Cardiac muscle cell (in vitro differentiated cells and primary cell): Measurements from ENCODE around the gene C2. TPM values are rescaled to one million over a fixed set of nuclear protein-coding genes. Genes with fewer than 3 reads are reported as not detected.
"Not testable (repeated sequence)": the region's sequence is repeated elsewhere in the genome, so short reads cannot be mapped to it uniquely, and the experiment has no call there.

Experiments
- DNase-seq, 2 donors: peaks; one replicate each; pipeline versions ENCODE4 v3.0.0 to v3.0.0-alpha.2; 2010 to 2017; ENCODE audit warnings: low read depth in 1 of 2, low spot score in 1 of 2
- H3K27ac ChIP-seq: fragments of 200-600 bp; sonication (generic); 2 replicates; pipeline ENCODE4 v1.5.1; 2016
- H3K27me3 ChIP-seq: fragments of 200-600 bp; sonication (generic); 2 replicates; pipeline ENCODE4 v1.6.0; 2016; ENCODE audit warnings: control low read depth
- H3K36me3 ChIP-seq: fragments of 200-600 bp; sonication (generic); 2 replicates; pipeline ENCODE4 v1.5.1; 2016; ENCODE audit warnings: control low read depth
- H3K4me1 ChIP-seq: fragments of 200-600 bp; sonication (generic); 2 replicates; pipeline ENCODE4 v1.8.1; 2017; ENCODE audit warnings: low read depth, mild to moderate bottlenecking, mixed run types
- H3K4me3 ChIP-seq: fragments of 200-600 bp; sonication (generic); 2 replicates; pipeline ENCODE4 v1.5.1; 2016; ENCODE audit warnings: mild to moderate bottlenecking
- H3K9me3 ChIP-seq: fragments of 200-600 bp; sonication (generic); 2 replicates; pipeline ENCODE4 v1.5.1; 2017; ENCODE audit warnings: low read depth, mild to moderate bottlenecking, control low read depth
- polyA plus RNA-seq: library from polyadenylated mRNA; unstranded; fragments of >200 nt; fragmentation: Nextera tagmentation; extraction: Ambion mirVana; gene quantifications from 2 replicates; pipeline ENCODE4 v1.2.1, GENCODE V29; 2016
- total RNA-seq: library from RNA; depleted of rRNA; stranded (reverse); fragments of >200 nt; gene quantifications from 2 replicates; pipeline ENCODE4 v1.2.3, GENCODE V29; 2016
- TF ChIP-seq, protein P1 (sequence below): IDR thresholded peaks from 2 replicates; pipeline ENCODE4 v1.5.1; 2012; ENCODE audit warnings: low read depth, mild to moderate bottlenecking, low read length

Gene C2
- total and polyA plus RNA-seq, 2 experiments from 2014 or later = 0.48 to 1.9 TPM

DNA sequence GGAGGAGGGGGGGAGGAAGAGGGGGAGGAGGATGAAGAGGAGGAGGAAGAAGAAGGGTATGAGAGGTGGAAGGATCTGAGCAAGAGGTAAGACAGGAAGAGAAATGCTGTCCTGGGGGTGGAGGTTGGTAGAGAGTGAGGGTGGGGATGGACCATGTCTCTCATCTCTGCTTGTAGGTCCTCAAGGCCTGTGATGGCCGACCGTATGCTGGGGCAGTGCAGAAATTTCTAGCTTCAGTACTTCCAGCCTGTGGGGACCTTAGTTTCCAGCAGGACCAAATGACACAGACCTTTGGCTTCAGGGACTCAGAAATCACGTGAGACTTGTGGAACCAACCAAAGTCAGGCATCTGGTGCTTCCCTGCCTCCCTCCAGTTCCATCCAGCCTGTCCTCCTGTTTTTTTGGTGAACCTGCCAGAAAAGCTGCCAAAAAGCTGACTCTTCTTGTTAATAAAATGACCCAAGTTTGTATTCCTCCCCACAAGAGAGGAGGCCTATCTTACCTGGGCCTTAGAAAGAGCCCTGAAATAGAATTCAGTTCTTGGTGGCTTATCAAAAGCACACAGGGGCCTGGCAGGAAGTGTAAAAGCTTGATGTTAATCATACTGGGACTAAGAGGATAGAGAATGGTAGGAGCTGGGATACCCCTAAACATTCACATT, 51.9 kb downstream of the C2 start:
- H3K9me3 ChIP-seq = no peaks in the 10 kb centered on the region
- peaks cover 4% of the 10 kb centered on the region for H3K36me3 ChIP-seq
- no peak overlapping the region for H3K4me3 ChIP-seq
- TF ChIP-seq, protein P1, sequence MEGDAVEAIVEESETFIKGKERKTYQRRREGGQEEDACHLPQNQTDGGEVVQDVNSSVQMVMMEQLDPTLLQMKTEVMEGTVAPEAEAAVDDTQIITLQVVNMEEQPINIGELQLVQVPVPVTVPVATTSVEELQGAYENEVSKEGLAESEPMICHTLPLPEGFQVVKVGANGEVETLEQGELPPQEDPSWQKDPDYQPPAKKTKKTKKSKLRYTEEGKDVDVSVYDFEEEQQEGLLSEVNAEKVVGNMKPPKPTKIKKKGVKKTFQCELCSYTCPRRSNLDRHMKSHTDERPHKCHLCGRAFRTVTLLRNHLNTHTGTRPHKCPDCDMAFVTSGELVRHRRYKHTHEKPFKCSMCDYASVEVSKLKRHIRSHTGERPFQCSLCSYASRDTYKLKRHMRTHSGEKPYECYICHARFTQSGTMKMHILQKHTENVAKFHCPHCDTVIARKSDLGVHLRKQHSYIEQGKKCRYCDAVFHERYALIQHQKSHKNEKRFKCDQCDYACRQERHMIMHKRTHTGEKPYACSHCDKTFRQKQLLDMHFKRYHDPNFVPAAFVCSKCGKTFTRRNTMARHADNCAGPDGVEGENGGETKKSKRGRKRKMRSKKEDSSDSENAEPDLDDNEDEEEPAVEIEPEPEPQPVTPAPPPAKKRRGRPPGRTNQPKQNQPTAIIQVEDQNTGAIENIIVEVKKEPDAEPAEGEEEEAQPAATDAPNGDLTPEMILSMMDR = no peak
- no peak for DNase-seq
- no peaks in the 10 kb centered on the region for H3K27me3 ChIP-seq
- H3K4me1 ChIP-seq = no peaks in the 10 kb centered on the region
- H3K27ac ChIP-seq = no peak overlapping the region

DNA sequence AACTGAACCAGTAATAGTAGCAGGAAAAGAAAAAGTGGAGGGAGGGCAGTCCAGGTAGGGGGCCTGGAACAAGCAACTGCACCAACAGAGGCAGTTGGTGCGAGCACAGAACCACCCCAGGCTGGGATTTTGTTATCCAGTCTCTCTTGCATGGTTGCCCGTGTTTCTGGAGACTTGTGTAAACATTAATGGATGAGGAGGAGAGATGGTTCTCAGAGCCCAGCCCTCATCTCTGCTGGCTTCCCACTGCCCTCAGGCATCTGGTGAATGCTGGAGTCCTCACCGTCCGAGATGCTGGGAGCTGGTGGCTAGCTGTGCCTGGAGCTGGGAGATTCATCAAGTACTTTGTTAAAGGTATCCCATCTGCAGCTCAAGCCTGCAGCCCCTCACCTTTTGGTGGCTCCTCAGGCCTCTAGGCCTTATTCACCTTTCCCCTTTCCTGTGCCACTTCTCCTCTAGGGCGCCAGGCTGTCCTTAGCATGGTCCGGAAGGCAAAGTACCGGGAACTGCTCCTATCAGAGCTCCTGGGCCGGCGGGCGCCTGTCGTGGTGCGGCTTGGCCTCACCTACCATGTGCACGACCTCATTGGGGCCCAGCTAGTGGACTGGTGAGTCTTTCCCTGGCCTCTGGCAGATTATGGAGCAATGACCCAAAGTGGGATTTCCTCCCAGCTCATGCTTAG, 52.8 kb downstream of the C2 start:
- H3K4me1 ChIP-seq, H3K36me3 ChIP-seq, DNase-seq, H3K27ac ChIP-seq, H3K4me3 ChIP-seq, H3K27me3 ChIP-seq, H3K9me3 ChIP-seq: not testable (repeated sequence)

DNA sequence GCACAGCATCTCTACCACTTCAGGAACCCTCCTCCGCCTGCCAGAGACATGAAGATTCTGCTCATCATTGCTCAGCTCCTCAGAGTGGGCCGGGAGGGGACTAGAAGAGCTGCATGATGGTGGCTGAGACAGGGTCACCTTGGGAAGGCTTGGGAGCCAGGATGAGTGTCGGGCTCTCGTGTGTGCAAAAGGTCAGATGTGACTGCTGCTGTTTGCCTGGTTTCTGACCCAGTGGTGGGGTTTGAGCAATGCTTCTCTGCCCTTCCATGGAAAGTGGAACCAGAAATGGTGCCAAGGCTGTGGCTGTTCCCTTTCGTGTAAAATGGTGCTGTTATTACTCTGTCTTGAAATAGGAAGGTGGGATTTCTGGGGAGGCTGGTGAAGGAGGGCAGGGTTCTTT, 53.5 kb downstream of the C2 start:
- H3K36me3 ChIP-seq, H3K27me3 ChIP-seq, H3K4me1 ChIP-seq, DNase-seq, H3K4me3 ChIP-seq, H3K9me3 ChIP-seq, H3K27ac ChIP-seq: not testable (repeated sequence)

DNA sequence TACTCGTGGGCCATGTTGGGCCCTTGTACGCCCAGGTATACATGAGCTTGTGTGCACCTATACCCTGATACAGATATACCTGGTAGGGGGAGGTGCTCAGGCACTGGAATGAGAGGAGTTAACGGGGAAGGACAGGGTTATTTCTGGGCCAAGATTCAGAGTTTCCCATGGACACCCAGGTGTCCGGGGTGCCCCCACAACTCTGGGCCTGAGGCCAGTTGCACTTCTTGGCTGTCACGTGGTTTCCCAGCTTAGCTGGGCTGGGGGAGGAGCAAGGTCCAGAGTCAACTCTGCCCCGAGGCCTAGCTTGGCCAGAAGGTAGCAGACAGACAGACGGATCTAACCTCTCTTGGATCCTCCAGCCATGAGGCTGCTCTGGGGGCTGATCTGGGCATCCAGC, 54.2 kb downstream of the C2 start, which contains the start of gene C4A:
Gene C4A, plus strand, starts transcription at position 314 of the 400 bp plus-strand sequence. Its CDS starts 51 bp downstream, at position 365.
- DNase-seq, H3K27me3 ChIP-seq, H3K4me1 ChIP-seq, H3K36me3 ChIP-seq, H3K27ac ChIP-seq, H3K4me3 ChIP-seq, H3K9me3 ChIP-seq: not testable (repeated sequence)

DNA sequence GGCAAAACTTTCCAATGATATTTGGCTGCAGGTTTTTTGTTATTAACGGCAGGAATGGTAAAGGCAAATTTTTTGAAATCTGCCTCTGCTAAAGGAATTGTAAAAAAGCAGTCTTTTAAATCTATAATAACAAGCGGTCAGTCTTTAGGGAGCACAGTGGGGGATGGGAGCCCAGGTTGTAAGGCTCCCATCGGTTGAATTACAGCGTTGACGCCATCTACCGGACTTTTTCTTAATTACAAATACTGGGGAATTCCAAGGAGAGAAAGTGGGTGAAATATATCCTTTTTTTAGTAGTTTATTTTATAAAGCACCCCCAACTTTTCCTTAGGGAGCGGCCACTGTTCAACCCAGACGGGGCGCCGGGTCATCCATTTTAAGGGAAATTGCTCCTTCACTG, 61.8 kb downstream of the C2 start:
- not testable (repeated sequence) for H3K27me3 ChIP-seq, H3K9me3 ChIP-seq, H3K36me3 ChIP-seq, H3K4me3 ChIP-seq, DNase-seq, H3K27ac ChIP-seq, H3K4me1 ChIP-seq

DNA sequence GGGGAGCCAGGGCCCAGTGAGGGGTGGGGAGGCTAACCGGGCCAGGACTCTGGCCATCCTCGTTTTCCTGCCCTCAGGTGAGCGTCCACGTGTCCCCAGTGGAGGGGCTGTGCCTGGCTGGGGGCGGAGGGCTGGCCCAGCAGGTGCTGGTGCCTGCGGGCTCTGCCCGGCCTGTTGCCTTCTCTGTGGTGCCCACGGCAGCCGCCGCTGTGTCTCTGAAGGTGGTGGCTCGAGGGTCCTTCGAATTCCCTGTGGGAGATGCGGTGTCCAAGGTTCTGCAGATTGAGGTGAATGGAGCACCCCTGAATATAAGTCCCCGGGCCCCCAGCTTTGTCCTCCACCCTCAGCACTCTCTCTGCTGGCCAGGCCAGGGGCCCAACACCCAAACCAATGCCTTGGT, 66.9 kb downstream of the C2 start:
- not testable (repeated sequence) for H3K4me1 ChIP-seq, H3K27me3 ChIP-seq, H3K4me3 ChIP-seq, DNase-seq, H3K9me3 ChIP-seq, H3K36me3 ChIP-seq, H3K27ac ChIP-seq

Other genes with a start within 250 kb of the C2 start
Only the 30 nearest of the 34 such genes appear.
- 48.0 and 66.3 TPM in 2 replicates for gene ABHD16A, start 224.4 kb upstream of the C2 start, total RNA-seq
- 61.5 and 65.1 TPM in 2 replicates for gene ABHD16A, start 224.4 kb upstream of the C2 start, polyA plus RNA-seq
- not detected in 2 replicates for gene LY6G6F, start 220.9 kb upstream of the C2 start, total RNA-seq
- gene LY6G6F, start 220.9 kb upstream of the C2 start, polyA plus RNA-seq = not detected in 2 replicates
- gene LY6G6D, start 212.4 kb upstream of the C2 start, total RNA-seq = not detected in 2 replicates
- gene LY6G6D, start 212.4 kb upstream of the C2 start, polyA plus RNA-seq = not detected in 2 replicates
- not detected in 2 replicates for gene LY6G6C, start 206.0 kb upstream of the C2 start, total RNA-seq
- 0.24 TPM in 1 of 2 replicates, not detected in the other for gene LY6G6C, start 206.0 kb upstream of the C2 start, polyA plus RNA-seq
- not detected in 2 replicates for gene MPIG6B, start 204.3 kb upstream of the C2 start, total RNA-seq
- gene MPIG6B, start 204.3 kb upstream of the C2 start, polyA plus RNA-seq = not detected in 2 replicates
- 134 and 138 TPM in 2 replicates for gene DDAH2, start 198.4 kb upstream of the C2 start, total RNA-seq
- gene DDAH2, start 198.4 kb upstream of the C2 start, polyA plus RNA-seq = 154 and 170 TPM in 2 replicates
- 226 and 274 TPM in 2 replicates for gene CLIC1, start 191.2 kb upstream of the C2 start, total RNA-seq
- gene CLIC1, start 191.2 kb upstream of the C2 start, polyA plus RNA-seq = 318 and 326 TPM in 2 replicates
- gene MSH5, start 187.7 kb upstream of the C2 start, total RNA-seq = 6.6 and 39.4 TPM in 2 replicates
- gene MSH5, start 187.7 kb upstream of the C2 start, polyA plus RNA-seq = 7.4 and 16.4 TPM in 2 replicates
- gene SAPCD1, start 165.1 kb upstream of the C2 start, total RNA-seq = 3.9 and 11.6 TPM in 2 replicates
- 2.1 and 4.2 TPM in 2 replicates for gene SAPCD1, start 165.1 kb upstream of the C2 start, polyA plus RNA-seq
- gene VWA7, start 150.4 kb upstream of the C2 start, total RNA-seq = 16.1 and 24.7 TPM in 2 replicates
- gene VWA7, start 150.4 kb upstream of the C2 start, polyA plus RNA-seq = 9.9 and 12.3 TPM in 2 replicates
- 46.3 and 49.7 TPM in 2 replicates for gene VARS1, start 132.0 kb upstream of the C2 start, total RNA-seq
- gene VARS1, start 132.0 kb upstream of the C2 start, polyA plus RNA-seq = 51.5 and 63.9 TPM in 2 replicates
- gene LSM2, start 120.8 kb upstream of the C2 start, total RNA-seq = 58.9 and 64.2 TPM in 2 replicates
- gene LSM2, start 120.8 kb upstream of the C2 start, polyA plus RNA-seq = 76.8 and 88.6 TPM in 2 replicates
- gene HSPA1L, start 112.4 kb upstream of the C2 start, total RNA-seq = 1.6 and 3.1 TPM in 2 replicates
- gene HSPA1L, start 112.4 kb upstream of the C2 start, polyA plus RNA-seq = 4.5 and 5.2 TPM in 2 replicates
- gene HSPA1A, start 112.2 kb upstream of the C2 start, total RNA-seq = 122 and 167 TPM in 2 replicates
- 51.2 and 92.3 TPM in 2 replicates for gene HSPA1A, start 112.2 kb upstream of the C2 start, polyA plus RNA-seq
- 184 and 226 TPM in 2 replicates for gene HSPA1B, start 100.0 kb upstream of the C2 start, total RNA-seq
- 88.0 and 88.8 TPM in 2 replicates for gene HSPA1B, start 100.0 kb upstream of the C2 start, polyA plus RNA-seq
- gene NEU1, start 64.9 kb upstream of the C2 start, total RNA-seq = 26.6 and 34.9 TPM in 2 replicates
- gene NEU1, start 64.9 kb upstream of the C2 start, polyA plus RNA-seq = 27.3 and 27.6 TPM in 2 replicates
- gene SLC44A4, start 48.7 kb upstream of the C2 start, total RNA-seq = not detected in 2 replicates
- gene SLC44A4, start 48.7 kb upstream of the C2 start, polyA plus RNA-seq = 0.60 TPM in 1 of 2 replicates, not detected in the other
- gene EHMT2, start 30.0 kb upstream of the C2 start, total RNA-seq = 98.3 and 120 TPM in 2 replicates
- 89.6 and 115 TPM in 2 replicates for gene EHMT2, start 30.0 kb upstream of the C2 start, polyA plus RNA-seq
- 20.1 and 32.0 TPM in 2 replicates for gene ZBTB12, start 25.6 kb upstream of the C2 start, total RNA-seq
- 0.62 TPM in 1 of 2 replicates, not detected in the other for gene ZBTB12, start 25.6 kb upstream of the C2 start, polyA plus RNA-seq
- gene CFB, start 18.4 kb downstream of the C2 start, total RNA-seq = 0.42 and 0.66 TPM in 2 replicates
- 1.3 TPM in 1 of 2 replicates, not detected in the other for gene CFB, start 18.4 kb downstream of the C2 start, polyA plus RNA-seq
- gene NELFE, start 31.3 kb downstream of the C2 start, total RNA-seq = 165 and 186 TPM in 2 replicates
- 146 and 201 TPM in 2 replicates for gene NELFE, start 31.3 kb downstream of the C2 start, polyA plus RNA-seq
- 36.4 and 62.6 TPM in 2 replicates for gene SKIC2, start 31.5 kb downstream of the C2 start, total RNA-seq
- 53.1 and 68.5 TPM in 2 replicates for gene SKIC2, start 31.5 kb downstream of the C2 start, polyA plus RNA-seq
- gene DXO, start 44.4 kb downstream of the C2 start, total RNA-seq = 36.7 and 44.9 TPM in 2 replicates
- 37.6 and 49.9 TPM in 2 replicates for gene DXO, start 44.4 kb downstream of the C2 start, polyA plus RNA-seq
- gene C4A, start 54.3 kb downstream of the C2 start, total RNA-seq = 2.1 and 2.2 TPM in 2 replicates
- 1.9 and 2.5 TPM in 2 replicates for gene C4A, start 54.3 kb downstream of the C2 start, polyA plus RNA-seq
- 4.1 and 4.2 TPM in 2 replicates for gene C4B, start 87.1 kb downstream of the C2 start, total RNA-seq
- 2.7 and 5.8 TPM in 2 replicates for gene C4B, start 87.1 kb downstream of the C2 start, polyA plus RNA-seq
- gene CYP21A2, start 110.7 kb downstream of the C2 start, total RNA-seq = 0.92 and 1.0 TPM in 2 replicates
- 0.62 TPM in 1 of 2 replicates, not detected in the other for gene CYP21A2, start 110.7 kb downstream of the C2 start, polyA plus RNA-seq
- 3.0 and 9.3 TPM in 2 replicates for gene TNXB, start 181.6 kb downstream of the C2 start, total RNA-seq
- 0.92 and 1.7 TPM in 2 replicates for gene TNXB, start 181.6 kb downstream of the C2 start, polyA plus RNA-seq
- gene ATF6B, start 200.5 kb downstream of the C2 start, total RNA-seq = 39.7 and 60.8 TPM in 2 replicates
- gene ATF6B, start 200.5 kb downstream of the C2 start, polyA plus RNA-seq = 43.0 and 49.5 TPM in 2 replicates
- gene FKBPL, start 202.6 kb downstream of the C2 start, total RNA-seq = 7.0 and 7.7 TPM in 2 replicates
- gene FKBPL, start 202.6 kb downstream of the C2 start, polyA plus RNA-seq = 10.0 and 14.2 TPM in 2 replicates
- 0.78 and 4.4 TPM in 2 replicates for gene PRRT1, start 224.2 kb downstream of the C2 start, total RNA-seq
- gene PRRT1, start 224.2 kb downstream of the C2 start, polyA plus RNA-seq = 4.9 and 6.2 TPM in 2 replicates